Superior temporal gyrus (tissue), 1 donor: ENCODE measurements around the gene TFF2.

Source experiments
- DNase-seq: peaks from one replicate; pipeline ENCODE4 v3.0.0-alpha.2; 2016; ENCODE audit errors: extremely low spot score

TFF2 gene

GRCh38 chr21:42305707-42306147, 45.1 kb downstream of the TFF2 start:
- DNase-seq: no peak

- no peak for DNase-seq
Measured at GRCh38 chr21:42304556-42305454, 46.0 kb downstream of the TFF2 start.

- DNase-seq: no peak
Measured at GRCh38 chr21:42303443-42303842, 47.4 kb downstream of the TFF2 start.

GRCh38 chr21:42302794-42303193, 48.0 kb downstream of the TFF2 start:
- DNase-seq: no peak

GRCh38 chr21:42302076-42302650, 48.6 kb downstream of the TFF2 start:
- no peak for DNase-seq

GRCh38 chr21:42301371-42302075, 49.3 kb downstream of the TFF2 start:
- DNase-seq: no peak

- DNase-seq: no peak
Measured at GRCh38 chr21:42300956-42301355, 49.8 kb downstream of the TFF2 start.

GRCh38 chr21:42300045-42300583, 50.7 kb downstream of the TFF2 start:
- DNase-seq: no peak

- no peak for DNase-seq
Measured at GRCh38 chr21:42299324-42300044, 51.3 kb downstream of the TFF2 start.

GRCh38 chr21:42298657-42299056, 52.1 kb downstream of the TFF2 start:
- no peak for DNase-seq

- no peak for DNase-seq
Measured at GRCh38 chr21:42298237-42298636, 52.6 kb downstream of the TFF2 start.

GRCh38 chr21:42297377-42297776, 53.4 kb downstream of the TFF2 start:
- DNase-seq: no peak

GRCh38 chr21:42296501-42296900, 54.3 kb downstream of the TFF2 start:
- no peak for DNase-seq
